Activated CD4-positive, alpha-beta T cell treated with anti-CD3 and anti-CD28 coated beads, Interleukin-10, Interleukin-2, amounts not matched to agents 100 ng/mL and 50 ng/mL, durations not matched to agents 16 hours and 8 hours (primary cell): ENCODE data around the gene NARF.

ENCODE experiments used
- DNase-seq: peaks from one replicate; pipeline ENCODE4 v3.0.0-alpha.2; 2020

Gene NARF

DNA sequence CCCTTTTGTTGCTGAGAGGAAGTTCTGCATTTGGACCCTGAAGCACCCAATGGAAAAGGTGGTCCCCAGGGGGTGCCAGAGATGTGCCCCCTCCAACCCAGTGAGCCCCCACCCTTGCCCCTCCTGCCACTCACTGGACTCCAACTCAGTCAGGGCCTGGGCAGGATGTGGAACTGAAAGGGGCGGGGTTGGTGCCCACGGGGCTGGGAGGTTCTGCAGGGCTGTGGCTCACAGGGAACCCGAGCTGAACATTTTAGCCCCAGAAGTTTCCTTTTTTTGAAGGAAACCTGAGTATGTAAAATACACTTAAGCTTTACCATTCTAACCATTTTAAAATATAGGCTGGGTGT is 24.4 kb upstream of the NARF start:
- no peak for DNase-seq

- no peak for DNase-seq
Measured at GRCh38 chr17:82435103-82435502, 23.4 kb upstream of the NARF start.

DNA sequence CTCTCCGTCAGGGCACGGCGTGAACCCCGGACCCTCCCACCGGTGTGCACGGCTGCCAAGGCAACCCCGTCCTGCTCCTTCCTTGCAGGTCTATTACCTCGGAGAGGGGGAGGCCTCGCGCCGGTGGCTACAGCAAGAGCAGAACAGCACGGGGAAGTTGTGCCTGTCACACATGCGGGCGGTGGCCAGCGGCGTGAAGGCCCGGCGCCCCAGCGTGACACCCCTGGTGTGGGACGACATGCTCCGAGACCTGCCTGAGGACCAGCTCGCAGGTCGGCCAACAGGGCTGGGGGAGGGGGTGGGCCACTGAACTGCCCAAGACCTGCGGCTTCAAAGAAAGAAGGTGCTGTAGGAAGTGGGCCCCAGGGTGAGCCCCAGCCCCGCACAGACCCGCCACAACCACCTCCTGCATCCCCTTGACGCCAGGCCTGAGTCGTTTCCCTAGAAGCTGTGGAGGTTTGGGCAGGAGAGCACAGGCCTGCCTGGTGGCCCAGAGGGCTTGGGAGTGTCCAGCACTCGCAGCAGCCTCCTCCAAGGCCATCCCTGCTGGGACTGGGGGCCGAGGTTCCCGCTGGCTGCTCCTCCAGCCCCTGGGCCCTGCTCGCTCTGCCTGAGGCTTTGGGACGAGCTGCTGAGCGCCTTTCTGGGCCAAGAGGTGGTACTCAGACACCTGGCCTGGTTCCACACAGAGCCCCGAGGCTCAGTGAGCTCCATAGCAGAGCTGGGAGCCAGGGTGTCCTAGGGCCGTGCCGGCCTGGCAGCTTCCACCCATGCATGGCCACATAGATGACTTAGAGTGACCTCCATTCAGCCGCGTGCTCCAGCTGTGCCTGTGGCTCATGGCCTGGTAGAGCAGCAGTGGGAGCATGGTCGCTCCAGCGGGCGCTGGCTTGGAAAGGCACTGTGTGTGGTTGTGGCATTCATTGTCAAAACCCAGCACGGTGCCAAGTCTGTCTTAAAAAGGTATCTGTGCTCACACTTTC is 22.6 kb upstream of the NARF start:
- DNase-seq: no peak

DNA sequence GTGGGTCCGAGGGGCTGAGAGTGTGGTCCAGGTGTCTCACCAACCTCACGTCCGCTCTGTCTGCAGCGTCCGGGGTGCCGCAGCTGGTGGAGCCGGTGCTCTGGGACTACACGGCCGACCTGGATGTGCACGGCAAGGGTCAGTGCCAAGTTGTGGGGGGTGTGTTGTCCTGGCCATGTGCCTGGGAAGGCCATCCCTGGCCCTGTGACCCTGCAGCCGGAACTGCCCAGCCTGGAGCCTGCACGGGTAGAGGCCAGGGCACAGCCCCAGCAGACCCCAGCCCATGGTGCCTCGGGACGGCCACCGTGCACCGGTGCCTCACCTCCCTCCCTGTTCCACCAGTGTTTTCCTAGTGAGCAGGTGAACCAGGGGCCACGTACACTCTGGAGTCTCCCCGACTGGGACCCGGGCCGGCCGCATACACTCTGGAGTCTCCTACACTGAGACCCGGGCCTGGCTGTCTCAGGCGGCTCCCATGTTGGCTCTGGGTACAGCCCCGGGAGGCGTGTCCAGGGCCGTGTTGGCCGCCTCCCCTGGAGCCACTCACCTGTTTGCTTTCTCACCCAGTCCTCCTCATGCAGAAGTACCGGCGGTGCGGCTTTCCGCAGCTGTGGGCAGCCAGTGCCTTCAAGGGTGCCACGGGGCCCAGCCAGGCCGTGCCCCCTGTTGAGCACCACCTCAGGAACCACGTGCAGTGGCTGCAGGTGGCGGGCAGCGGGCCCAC is 21.8 kb upstream of the NARF start:
- no peak for DNase-seq

- no peak for DNase-seq
Measured at GRCh38 chr17:82437325-82437668, 21.2 kb upstream of the NARF start.

- DNase-seq: no peak
Measured at GRCh38 chr17:82438401-82439193, 19.9 kb upstream of the NARF start.

- DNase-seq: no peak
Measured at GRCh38 chr17:82439194-82439828, 19.2 kb upstream of the NARF start.

- DNase-seq: no peak
Measured at GRCh38 chr17:82439829-82440365, 18.6 kb upstream of the NARF start.

- no peak for DNase-seq
Measured at GRCh38 chr17:82440469-82440981, 18.0 kb upstream of the NARF start.

- DNase-seq: no peak
Measured at GRCh38 chr17:82440991-82441627, 17.4 kb upstream of the NARF start.

DNA sequence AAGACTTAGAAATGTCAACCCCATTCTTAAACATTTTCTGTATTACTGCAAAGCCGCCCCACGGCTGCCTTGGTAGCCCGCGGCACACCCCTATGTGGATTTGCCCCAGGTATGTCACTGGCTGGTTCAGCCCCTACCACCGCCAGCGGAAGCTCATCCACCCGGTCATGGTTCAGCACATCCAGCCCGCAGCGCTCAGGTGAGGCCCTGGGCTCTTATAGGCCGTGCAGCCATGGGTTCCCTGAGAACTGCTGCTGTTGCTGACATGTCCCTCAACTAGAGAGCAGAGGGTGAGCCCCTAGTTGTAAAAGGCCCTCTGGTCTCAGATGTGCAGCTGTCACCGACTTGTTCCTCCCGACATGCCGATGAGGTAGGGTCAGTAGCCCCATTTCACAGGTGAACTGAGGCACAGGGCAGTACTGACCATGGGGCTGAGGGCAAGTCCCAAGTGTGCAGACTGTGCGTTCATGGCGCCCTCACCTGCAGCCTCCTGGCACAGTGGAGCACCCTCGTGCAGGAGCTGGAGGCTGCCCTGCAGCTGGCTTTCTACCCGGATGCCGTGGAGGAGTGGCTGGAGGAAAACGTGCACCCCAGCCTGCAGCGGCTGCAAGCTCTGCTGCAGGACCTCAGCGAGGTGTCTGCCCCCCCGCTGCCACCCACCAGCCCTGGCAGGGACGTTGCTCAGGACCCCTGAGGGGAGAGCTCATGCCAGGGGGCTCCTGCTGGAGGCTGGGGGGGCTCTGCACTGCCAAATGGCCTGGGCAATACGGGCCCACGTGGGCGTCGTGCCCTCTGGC is 16.7 kb upstream of the NARF start:
- DNase-seq: no peak

DNA sequence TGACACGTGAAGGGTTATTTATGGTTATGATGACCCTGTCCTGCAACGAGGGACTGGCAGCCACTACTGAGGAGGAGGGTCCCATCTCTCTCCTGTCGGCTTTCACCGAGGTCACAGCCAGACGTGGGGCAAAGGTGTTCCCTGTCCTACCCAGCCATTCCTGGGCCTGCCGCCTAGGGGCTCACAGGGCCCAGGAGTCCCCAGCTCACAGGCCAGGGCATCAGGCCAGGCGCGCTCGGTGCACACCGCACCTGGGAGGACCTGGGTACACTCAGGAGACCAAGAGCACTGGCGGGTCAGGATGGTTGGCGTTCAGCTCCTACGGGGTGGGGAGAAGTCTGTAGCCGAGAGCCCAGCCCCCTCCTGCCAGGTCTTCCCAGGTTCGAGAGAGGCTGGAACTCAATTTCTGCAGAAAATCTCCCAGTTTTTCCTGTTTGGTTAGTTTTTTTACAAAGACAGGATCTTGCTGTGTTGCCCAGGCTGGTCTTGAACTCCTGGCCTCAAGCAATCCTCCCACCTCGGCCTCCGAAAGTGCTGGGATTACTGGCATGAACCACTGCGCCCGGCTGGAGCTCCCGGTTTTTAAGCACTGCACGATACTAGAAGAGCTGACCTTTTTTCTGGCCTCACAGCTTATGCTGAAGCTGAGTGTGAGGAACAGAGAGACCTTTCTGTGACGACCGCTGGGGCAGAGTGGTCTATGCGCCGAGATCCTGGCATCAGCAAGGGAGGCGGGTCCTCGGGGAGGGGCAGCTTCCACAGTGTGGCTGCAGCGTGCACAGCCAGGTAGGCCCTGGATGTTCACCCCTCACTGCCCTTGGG is 15.7 kb upstream of the NARF start:
- no peak for DNase-seq

DNA sequence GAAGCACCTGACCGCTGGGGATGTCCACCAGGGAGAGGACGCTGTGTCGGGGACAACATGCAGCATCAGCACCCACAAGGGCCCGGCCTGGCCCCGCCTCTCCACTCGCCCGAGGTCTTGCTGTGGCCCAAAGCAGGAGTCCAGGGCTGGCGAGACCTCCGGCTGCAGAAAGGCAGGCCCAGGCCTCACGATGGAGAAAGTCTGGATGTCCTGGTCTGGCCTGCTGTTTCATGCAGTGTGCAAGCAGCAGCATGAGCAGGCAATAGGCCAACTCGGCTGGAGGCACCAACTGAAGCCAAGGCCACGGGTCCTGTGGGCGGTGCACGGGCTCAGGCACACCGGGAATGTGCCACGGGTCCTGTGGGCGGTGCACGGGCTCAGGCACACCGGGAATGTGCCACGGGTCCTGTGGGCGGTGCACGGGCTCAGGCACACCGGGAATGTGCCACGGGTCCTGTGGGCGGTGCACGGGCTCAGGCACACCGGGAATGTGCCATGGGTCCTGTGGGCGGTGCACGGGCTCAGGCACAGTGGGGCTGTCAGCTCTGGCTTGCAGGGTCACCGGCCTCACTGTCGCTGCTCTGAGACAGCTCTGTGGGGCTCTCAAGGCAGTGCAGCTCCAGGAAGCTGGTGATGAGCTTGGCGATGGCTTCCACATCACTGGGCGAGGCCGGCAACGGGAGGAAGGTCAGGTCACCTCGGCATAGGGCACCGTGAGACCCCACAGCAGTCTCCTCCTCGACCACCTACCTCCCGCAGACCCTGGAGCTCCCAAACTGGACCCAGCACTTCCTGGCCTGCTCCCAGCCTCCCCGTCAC is 14.9 kb upstream of the NARF start:
- DNase-seq: no peak

GRCh38 chr17:82444284-82444893 is 14.2 kb upstream of the NARF start:
- DNase-seq: no peak

DNA sequence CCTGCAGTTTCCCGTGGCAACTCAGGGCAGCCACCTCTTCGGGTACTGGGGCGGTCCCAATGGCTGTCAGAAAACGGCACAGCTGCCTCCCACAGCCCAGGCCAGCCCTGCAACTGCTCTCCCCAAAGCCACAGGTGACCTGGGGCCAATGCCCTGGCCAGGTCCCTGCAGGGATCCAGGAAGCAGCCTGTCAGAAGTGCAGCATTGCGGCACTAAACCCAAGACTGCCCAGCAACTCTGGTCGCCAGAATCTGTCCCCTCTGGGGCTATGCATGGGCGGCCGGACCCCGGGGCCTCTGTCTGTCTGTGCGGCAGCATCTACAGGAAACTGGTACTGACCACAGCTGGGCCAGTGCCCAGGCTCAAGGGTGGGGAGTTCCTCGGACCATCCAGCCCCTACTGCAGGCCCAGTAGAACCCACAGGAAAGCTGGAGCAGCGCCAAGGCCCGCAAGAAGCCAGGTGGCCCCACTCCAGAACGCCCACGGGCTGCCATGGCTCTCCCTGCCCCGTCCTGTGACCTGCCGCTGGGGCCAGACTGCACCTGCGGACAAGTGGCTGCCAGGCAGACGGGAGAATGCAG is 13.5 kb upstream of the NARF start:
- DNase-seq: no peak

DNA sequence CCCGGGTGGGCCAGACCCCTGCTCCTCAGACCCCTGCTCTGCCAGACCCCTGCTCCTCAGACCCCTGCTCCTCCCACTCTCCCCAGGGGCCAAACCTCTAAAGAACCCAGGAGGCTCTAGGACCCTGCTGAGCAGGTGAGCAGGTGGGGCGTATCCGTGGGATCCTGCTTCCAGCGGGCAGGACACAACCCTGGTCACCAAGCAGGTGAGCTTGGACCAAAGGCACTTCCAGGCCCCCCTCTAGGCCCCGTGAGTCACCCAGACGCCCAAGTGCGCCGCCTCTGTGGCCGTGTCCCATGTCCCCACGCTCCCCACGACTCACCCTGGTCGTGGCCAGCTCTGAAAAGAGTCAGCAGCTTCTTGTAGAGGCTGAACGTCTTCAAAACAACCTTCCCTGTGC is 13.0 kb upstream of the NARF start:
- DNase-seq: no peak

DNA sequence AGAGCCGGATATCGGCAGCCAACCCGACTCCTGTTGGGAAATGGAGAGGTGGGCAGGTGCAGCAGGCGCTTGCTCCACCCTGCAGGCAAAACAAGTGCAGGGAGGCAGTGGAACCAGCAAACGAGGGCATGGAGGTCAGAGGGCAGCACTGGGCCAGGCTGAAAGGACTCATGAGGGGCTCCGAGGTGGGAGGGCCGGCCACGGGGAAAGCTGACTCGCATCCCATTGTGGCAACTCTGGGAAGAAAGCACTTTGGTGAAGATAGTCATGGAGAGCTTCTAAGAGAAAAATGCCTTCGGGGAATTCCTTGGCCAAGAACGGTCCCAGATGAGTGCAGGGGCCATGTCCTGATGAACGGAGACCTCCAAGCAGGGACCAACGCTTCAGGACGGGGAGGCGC is 12.4 kb upstream of the NARF start:
- no peak for DNase-seq

- no peak for DNase-seq
Measured at GRCh38 chr17:82446649-82447048, 11.9 kb upstream of the NARF start.
